Measurements from ENCODE around the gene ATP10A. TPM values are rescaled to one million over a fixed set of nuclear protein-coding genes. Genes with fewer than 3 reads are reported as not detected.

The ATP10A gene
- total RNA-seq, 1 experiment from 2014 or later, result 3.9 TPM

DNA sequence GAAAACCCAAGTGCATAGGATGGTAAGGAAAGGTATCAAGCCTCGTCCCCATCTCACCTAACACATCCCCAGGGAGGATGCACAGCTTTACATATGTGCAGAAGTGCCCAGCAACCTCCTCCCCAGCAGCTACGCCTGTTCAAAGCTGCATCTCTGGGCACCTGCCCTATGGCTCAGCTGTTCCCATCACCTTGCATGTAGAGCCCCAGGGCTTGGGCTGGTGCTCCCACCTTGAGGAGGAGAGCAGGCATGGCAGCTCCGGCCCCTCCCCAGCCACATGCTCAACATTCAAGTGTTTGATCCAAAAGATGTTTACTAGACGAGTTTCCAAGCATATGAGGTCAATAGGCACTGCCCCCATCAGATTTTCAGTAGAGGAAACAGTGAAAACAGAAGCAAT is 173.5 kb downstream of the ATP10A start:
- WGBS (ENCODE audit: extremely low coverage, insufficient read length, low lambda C conversion rate), result no CpG with 5 or more reads among the region's 4 CpGs
- Histone ChIP-seq H2BK12ac (ENCODE audit: insufficient read length, low read depth, low read length) (no peak overlapping the region), H3K27ac (ENCODE audit: insufficient read length, low read depth, low read length) (no peak overlapping the region), H2AK5ac (ENCODE audit: insufficient read length, low read length) (no peak overlapping the region), H3T11ph (ENCODE audit: low read length) (no peak overlapping the region), H3K9ac (ENCODE audit: extremely low read depth, insufficient read length, low read length) (no peak overlapping the region), H3K4me1 (ENCODE audit: insufficient read depth, low read length) (peaks cover 5% of the 10 kb centered on the region; the same call in 1 of the 2 replicates), H2BK120ac (ENCODE audit: low read depth, low read length, poor library complexity, severe bottlenecking) (no peak overlapping the region), H4K5ac (ENCODE audit: insufficient read length, low read depth, low read length) (no peak overlapping the region), H3K79me1 (ENCODE audit: insufficient read depth, low read depth, low read length, poor library complexity, severe bottlenecking) (no peaks in the 10 kb centered on the region), H4K91ac (ENCODE audit: insufficient read length, low read depth, low read length) (no peak overlapping the region), H3K79me2 (ENCODE audit: insufficient read depth, low read length) (no peaks in the 10 kb centered on the region), H3K18ac (ENCODE audit: insufficient read length, low read depth, low read length) (no peak overlapping the region), H4K8ac (replicated peaks; ENCODE audit: insufficient read length, low read depth, low read length) (no peak overlapping the region), H3K14ac (ENCODE audit: insufficient read depth, low read length) (no peak overlapping the region), H3K56ac (ENCODE audit: insufficient read length, low read depth, low read length) (no peak overlapping the region), H2BK15ac (ENCODE audit: low read depth, low read length) (no peak overlapping the region), H3K4me2 (ENCODE audit: insufficient read depth, insufficient read length, low read length) (no peak overlapping the region), H3K4ac (ENCODE audit: low read depth, low read length) (no peak overlapping the region), H2AFZ (ENCODE audit: low read length) (no peak overlapping the region), H2BK20ac (ENCODE audit: low read depth, low read length, poor library complexity, severe bottlenecking) (no peak overlapping the region), H3K23me2 (ENCODE audit: insufficient read length, low read depth, low read length, poor library complexity, severe bottlenecking) (no peaks in the 10 kb centered on the region), H3K23ac (ENCODE audit: insufficient read length, low read depth, low read length) (no peak overlapping the region), H3K9me3 (ENCODE audit: control insufficient read depth, low read depth, low read length) (no peaks in the 10 kb centered on the region), H4K20me1 (ENCODE audit: control insufficient read depth, insufficient read depth, insufficient read length) (peaks cover 3% of the 10 kb centered on the region), H3K27me3 (ENCODE audit: insufficient read depth, low read length) (no peaks in the 10 kb centered on the region), H2BK5ac (ENCODE audit: insufficient read length, low read length) (no peak overlapping the region)
- DNase-seq, result peak; percentile 61
- no peaks in the 10 kb centered on the region; a peak in 2 of 7 replicates for H3K36me3 Mint-ChIP-seq (ENCODE audit: insufficient read depth in 1 of 3, low read depth in 3 of 3)
- H3K4me1 Mint-ChIP-seq, result peaks cover 32 to 33% of the 10 kb centered on the region in 2 experiments
- H3K27ac Mint-ChIP-seq, result no peak overlapping the region
- H3K27me3 Mint-ChIP-seq (ENCODE audit: low read depth), result peaks cover 10% of the 10 kb centered on the region
- no peaks in the 10 kb centered on the region for H3K9me3 Mint-ChIP-seq
- TF ChIP-seq CTCF (conservative IDR thresholded peaks at IDR 0.05), result peak; percentile 70
- H3K4me3 Mint-ChIP-seq, result no peak overlapping the region; a peak in 1 of 5 replicates
